GM04504 (cell line): ENCODE results near the gene CELF2.
A peak's percentile ranks its signal among the peaks of the same experiment; 100 is the strongest.

Experiments used
- DNase-seq: peaks from one replicate; pipeline ENCODE4 v3.0.0-alpha.2; 2012; ENCODE audit warnings: low read depth

CELF2 gene

DNA sequence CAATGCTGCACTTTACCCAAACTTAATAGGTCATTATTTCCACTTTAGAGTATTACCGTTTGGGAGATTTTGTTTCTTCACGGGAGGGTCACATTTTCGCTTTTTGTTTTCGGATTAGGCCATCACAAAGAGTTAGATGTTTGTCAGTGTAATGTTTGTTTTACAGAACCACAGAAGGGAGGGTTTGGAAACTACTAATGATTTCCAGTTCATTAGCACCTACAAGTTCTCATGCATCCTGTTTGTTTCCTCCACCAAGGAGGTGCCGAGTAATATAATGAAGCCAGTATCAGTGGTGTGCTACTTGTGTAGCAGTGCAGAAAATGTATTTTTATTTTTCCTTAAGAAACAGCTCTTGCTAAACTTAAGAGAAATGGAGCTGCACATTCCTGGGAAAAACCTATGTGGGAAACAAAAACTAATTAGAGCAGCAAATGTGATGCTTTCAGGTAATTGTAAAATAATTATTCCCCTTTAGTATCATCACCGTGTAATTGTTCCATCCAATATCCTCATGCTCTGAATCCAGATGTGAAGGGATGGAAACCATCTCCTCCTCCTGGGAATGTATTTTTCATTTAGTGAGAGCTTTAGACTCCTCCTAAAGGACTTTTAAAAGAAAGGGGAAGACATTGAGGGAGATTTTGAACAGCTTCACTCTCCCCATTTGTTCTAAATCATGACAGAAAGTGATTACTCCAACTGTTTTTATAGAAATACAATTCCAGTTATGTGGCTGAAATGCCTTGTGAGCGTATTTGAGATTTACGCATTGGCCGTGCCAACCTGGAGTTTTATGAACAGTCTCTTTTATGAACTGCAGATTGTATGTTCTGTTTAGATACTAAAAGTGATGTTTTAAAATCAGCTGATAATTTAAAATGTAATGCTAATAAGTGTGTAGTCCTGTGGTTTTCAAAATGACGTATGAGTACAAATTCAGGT is 5.6 kb downstream of the CELF2 start:
- DNase-seq: no peak

DNA sequence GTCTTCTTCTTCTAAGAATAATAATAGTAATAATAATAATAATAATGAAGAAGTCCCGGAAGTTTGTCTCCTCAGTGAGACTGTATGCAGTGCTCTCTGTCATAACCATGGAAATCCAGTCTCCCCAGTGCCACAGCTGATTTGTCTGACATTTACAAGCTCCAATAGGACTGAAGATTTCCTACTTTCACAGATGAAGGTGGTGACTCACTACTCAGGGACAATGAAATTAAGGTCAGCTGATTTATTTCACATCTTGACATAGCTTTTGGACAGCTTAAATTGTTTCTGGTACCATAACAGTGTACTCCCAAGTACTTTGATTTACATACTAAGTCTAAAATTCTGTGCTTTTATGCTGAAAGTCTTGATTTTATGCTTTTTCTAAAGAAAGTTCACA is 6.9 kb downstream of the CELF2 start:
- no peak for DNase-seq

DNA sequence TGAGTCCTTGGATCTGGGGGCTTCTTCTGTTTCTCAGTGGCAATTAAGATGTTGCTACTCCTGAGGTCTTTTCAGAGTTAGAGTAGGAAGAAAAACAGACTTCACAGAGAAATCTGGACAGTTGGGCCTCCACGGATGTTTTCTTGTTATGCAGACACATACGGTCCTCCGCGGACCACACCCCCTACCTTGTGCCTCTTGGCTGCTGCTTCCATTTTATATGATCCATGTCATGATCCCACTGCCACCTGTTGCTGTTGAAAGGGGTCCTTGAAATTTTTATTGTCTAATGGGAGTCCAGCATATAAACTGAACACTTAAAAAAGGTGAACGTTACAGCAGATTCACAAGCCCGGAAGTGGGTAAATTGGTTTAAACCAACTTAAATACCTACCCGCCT is 8.3 kb downstream of the CELF2 start:
- DNase-seq: no peak

DNA sequence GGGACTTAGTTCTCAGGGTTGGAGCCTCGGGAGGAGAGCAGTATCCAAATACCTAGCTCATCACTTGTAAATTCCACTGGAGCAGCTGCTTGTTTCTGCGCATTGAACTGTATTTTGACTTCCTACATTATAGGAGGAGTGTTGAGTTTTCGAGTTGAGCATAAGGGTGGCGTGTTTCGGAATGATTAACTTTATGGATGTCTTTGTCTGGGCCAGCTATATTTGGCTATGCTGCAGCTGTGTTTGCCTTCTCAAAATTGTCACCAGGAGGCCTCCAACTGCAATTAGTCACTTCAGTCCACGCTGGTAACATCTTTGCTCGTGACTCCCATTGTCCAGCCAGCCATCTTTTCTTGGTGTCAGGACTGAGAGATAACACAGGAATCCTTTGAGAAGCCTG is 9.1 kb downstream of the CELF2 start:
- no peak for DNase-seq

DNA sequence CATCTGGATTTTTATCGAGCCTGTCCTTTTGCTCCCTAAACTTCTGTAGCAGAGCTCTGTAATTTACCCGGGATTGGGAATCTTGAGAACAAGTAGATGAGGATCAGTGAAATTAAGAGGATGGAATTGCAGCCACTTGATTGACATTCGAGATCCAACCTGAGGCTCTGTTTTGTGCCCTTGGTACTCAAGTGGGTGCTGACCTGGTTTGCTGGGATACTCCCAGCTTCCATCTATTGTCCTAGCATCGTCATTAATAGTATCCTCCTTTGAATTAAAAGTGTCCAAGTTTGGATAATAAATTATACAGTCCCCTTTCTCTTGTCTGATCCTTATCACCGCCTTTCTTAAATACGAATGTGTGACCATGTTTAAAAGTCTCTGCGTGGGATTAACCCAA is 17.1 kb downstream of the CELF2 start:
- DNase-seq: no peak

DNA sequence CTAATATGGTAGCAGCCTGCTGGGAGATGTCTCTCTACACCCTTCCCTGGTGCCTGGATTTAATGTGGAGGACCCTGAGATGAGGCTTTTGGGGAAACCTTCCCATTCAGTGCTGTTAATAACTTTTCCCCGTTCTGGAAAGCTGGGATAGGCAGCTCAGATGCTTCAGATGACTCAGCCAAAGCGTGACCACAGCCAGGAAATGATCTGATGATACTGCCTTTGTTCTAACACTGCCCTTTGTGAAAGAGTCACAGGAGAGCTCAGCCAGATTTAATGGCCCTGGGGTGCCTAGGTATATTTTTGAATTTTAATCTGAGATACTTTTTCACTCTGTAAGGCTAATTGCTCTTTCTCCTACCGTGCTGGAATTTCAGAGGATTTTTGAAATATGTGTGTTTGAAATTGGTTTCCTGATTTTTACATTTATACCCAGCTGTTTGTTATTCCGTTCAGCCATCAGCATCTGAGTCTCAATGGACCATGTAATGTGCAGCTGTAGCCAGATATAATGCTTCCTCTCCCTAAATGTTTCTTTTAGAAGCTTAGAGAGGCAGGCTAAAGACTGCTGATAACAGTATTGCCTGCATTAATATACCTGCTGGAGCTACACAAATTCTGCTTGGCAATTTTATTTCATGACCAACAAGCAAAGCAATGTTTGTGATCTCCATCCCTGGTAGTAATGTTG is 17.8 kb downstream of the CELF2 start:
- DNase-seq: peak; percentile 25

DNA sequence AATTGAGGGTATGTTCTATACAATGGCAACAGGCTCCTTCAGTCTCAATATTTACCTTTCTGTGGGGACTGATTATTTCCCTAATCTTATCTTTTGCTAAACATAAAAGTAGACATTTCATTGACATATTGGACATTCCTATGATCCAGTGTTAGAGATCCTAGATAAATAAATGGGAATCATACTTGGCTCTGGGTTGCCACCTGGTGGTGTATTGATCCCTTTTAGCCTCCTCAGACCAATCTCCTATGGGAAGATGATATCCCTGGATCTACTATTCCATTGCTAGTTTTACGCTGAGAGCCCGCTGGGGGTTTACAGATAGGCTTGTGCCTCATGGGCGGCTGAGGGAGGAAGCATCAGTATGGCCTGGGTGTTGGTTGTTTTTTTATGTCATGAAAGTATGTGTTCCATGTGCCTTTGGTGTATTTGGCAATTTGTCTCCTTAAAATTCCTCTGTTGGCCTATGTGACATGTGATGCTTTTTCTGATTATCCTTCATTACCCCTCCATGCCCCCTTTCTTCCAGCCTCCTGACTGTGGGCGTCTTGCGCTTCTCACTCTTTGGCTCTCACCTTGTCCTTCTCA is 18.8 kb downstream of the CELF2 start:
- DNase-seq: peak; percentile 13

DNA sequence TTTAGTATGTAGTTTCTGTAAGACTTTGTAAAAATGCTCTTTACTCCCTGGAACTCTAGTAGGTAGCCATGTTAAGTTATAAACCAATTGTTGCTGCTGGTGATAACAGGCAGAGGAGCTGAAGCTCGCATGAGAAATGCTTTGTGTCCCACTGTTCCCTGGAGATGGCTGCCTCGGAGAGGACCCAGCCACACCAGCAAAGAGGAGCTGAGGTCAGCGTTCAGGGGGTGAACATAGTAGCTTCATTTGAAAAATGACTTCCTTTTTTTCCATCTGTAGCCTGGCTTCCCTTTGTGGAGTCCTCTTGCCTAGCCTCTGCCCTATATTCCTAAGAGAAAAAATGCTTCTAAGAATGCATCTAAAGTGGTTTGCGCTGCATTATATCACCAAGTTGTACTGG is 20.3 kb downstream of the CELF2 start:
- no peak for DNase-seq

DNA sequence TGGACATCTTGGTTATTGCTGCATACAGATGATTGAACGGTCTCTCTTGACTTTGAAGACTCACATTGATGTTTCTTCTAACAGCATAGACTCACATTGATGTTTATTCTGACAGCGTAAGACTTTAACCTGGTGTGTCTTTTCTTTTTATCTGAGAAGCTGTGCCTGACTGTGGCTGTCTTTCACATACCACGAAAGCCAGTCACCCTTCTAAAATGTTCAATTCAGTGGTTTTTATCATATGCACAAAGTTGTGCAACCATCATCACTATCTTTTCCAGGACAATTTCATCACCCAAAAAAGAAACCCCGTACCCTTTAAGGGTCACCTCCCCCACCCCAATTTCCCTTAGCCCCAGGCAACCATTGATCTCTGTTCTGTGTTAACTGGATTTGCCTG is 24.7 kb downstream of the CELF2 start:
- DNase-seq: no peak

DNA sequence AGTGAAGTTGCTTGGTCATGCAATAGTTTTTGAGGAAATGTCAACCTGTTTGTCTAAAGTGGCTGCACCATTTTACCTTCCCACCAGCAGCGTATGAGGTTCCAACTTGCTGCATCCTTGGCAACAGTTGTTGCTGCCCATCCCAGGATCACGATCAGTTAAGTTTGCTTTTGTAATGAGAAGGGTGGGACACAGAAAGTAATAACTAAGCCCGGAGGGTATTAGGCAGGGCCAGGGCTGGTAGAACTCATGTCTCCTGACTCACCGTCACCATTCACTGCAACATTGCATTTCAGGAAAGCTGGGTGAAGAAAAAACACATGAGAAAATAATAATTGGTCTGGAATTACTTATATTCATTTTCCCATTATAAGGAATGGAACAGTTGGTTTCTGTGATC is 25.4 kb downstream of the CELF2 start:
- no peak for DNase-seq

DNA sequence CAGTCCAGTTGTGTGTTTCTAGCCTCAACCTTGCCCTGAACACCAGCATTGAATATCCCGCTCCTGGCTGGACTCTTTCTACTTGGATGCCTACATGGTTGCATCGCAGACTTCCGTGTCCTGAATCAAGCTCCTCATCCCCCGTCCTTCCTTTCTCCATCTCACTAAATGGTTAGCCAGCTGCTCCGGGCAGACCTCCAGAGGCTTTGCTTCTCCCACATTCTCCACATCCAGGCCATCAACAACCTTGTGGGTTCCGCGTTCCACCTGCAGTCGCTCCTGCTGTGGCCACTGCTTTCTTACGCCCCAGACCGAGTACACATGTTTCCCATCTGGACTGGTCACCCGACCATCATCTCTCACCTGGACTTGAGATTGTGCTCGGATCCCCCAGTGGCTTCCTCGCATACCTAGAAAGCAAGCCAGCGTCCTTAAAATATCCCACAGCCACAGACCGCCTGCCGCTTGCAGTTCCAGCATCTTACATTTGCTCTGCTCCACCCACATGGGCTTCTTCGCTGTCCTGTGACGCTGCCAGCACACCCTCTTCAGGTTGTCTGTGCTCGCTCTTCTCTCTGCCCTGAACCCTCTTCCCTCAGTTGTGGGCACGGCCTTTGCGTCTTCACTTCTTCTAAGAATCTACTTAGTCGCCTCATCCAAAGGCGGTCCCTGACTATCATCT is 25.9 kb downstream of the CELF2 start:
- DNase-seq: no peak

DNA sequence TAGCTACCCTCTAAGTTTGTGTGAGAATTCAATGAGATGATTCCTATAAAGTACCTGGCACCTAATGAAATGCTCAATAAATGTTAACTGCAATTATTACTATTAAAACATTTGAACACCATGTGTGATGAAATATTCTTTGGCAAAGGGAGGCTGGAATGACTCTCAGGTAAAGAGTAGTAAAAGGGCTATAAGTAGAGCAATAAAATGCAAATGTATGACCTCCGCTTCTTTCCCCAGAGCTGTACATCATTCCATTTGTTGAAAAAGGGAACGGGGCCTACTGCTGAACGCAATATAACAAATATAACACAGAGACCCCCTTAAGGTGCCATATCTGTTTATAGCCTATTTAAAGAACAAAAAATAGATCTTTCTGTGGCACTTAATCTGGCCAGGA is 27.8 kb downstream of the CELF2 start:
- DNase-seq: no peak

DNA sequence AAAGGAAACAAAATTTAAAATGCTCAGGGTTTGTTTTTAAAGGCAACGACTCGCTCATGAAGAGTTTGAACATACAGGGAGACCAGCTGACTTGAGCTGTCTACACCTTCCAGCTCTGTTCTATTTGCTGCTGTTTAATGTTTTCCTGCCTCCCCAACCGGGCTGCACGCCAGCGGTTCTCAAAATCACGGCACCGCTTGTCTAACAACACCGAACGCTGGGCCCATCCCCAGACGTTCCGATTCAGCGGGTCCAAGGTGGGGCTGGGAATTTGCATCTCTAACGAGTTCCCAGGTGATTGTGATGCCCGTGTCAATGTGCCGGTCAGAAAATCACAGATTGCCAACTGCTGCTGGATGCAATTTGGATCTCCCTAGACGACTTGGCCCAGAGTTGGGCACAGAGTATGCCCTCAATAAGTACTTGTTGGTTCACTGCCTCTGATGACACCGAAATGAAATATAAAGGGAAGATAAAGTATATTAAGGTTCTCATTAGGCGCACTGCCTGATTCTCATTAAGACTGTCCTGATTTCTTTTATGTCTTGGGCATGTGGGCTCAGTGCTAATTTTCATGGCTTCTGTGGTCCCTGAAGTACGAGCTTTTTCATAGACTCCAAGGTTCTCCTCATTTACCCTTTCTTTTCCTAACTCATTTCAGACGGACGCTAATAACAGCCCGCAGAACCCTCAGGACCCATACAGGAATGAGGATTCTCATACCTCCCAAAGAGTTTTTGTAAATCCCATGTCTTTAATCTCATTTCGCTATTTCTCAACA is 28.5 kb downstream of the CELF2 start:
- no peak for DNase-seq

DNA sequence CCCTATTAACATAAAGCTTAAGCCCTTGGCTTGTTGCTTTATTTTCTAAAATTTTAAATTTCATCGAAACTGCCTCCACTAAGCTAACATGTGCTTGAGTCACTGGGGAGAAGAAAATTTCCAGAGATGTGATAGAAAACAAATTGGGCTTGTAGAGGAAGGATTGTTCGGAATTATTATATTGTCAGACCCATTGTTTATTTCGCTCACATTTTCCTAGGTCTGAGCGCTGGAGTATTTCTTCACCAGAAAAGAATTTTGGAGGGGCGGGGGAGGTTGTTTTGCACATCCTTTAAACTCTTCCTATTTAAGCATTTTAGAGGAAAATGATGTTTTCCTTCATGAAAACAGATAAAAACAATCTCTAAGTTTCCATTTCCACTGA is 29.1 kb downstream of the CELF2 start:
- no peak for DNase-seq

DNA sequence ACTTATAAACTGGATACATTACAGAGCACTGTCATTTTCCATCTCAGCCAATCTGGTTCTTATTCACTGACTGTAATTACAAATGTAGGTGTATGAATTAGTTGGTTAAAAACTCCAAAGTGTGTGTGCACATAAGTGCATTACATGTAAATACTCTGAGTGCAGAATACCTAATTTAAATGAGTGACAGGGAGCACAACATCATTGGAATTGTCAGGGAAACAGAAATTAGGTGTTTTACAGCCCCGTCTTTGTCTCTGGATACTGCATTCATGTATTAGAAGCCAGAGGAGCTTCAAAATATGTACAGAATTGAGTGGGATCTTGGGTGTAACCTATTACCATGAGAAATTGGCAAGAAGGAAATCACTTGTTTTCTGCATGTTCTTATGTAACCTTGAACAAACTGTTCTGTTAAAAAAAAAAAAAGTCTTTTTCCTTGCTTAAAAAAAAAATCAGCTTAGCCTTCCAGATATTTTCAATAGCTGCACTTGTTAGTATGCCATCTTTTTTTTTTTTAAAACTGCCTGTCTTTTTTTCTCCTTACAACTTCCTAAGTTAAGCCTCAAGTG is 31.1 kb downstream of the CELF2 start:
- DNase-seq: no peak

DNA sequence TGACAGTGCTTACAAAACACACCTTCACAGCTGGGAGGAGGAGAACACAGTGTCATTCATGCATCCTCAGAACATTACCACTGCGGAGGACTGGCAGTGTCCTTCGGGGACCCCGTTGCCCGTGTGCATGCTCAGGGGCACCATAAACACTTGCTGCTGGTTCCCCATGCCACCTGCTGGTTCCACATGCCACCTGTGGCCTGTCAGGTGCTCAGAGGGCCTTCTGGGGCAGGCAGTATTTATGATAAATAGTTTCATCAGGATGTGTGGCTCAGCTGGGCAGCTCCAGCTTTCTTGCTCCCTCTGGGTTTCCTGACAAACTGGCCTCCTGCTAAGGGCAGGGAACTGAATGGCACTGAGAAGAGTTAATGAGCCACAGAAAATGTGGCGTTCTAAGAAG is 32.1 kb downstream of the CELF2 start:
- DNase-seq: no peak

DNA sequence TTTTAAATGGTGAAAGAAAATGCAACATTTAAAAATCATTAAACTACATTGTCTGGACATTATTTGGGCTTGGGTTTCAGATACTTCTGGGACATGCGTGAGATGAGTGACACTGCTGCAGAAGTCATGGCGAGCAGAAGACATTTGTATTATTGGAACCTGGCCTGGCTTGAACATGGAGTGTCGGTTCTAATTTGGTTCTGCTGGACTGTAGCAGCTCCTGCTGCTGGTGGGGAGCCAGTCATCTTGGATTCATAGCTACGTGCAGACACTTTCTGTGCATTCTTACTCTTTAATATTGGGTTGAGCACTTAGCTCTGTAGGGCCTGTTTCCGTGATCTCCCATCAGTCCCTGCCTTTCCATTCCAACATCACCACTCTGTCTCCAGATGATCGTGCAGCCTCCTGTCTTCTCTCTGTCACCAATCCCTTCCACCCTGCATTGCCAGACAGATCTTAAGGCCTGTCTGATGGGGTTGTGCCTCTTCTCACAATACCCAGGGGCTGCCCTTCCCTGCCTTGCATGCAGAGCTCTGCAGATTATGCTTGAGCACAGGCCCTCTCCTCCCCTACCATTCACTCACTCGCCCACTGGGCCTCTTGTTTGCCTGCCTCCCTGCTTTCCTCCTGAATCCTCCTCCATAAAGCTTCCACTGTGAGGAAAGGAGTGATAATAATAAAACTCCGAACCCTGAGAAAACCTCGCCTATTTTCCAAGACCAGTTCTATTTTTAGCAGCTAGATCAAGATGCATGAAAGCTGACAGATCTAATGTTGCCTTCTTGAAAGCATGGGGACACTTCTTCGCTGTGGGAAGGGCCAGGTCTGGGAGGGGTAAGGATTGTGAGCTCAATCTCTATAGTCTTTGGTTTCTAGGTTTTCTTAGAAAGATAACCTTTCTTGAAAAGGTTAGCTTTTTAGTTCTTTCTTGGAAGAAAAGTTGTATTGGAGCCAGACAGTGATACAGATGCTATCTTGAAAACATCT is 32.9 kb downstream of the CELF2 start:
- no peak for DNase-seq

DNA sequence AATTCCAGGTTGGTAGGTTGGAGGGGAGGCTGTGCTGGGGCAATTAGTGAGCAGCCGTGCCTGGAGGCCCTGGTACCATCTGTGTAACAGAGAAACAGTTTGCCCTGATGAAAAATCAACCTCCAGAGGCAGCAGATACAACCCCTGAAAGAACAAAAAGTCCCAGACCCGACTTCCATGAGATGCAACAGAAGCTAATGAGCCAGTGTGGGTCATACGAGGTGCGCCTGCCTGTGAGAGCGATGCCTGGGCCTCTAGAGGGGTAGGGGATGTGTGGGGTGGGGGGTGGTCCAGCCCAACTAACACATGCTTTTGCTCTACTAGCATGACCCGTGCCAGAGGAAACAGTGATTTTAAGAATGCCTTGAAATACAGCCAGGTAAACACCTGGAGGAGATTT is 39.3 kb downstream of the CELF2 start:
- no peak for DNase-seq

DNA sequence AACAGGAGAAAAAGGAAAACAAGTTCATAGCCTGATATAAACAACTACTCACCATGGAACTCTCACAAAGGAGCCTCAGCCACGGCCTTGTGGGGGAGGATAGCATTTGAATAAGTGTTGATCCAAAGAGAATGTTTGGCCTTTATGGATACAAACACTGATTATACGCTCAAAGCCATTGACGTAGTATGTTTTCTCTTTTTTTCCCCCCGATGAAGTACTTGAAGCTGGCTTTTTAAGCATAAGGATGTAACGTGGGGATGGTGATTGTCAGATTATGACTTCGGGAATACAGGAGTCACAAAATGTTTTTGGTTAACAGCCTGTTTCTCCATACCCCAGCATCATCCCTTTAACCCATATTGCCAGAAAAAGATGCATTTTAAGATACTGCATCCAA is 39.8 kb downstream of the CELF2 start:
- DNase-seq: no peak

DNA sequence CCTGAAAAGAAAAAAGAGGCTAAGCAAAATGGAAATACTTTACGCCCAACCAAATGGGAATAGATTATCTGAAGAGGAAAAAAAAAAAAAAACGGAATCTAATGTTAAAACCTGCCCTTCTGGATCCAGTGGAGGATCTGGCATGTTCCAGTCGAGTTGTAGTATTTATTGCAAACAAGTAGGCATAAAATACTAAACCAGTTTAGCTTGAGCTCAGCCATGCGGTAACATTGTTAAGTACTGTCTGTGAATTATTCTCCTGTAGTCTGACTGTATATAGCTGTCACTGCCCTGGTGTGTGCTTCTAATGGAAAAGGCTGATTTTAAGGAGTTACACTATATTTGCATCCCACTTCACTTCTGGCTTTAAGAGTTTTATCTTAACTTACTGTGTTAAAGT is 40.3 kb downstream of the CELF2 start:
- DNase-seq: no peak
